Fibroblast of skin of back (primary cell): Measurements from ENCODE around the gene DLG4.
"Not testable (repeated sequence)": the region's sequence is repeated elsewhere in the genome, so short reads cannot be mapped to it uniquely, and the experiment has no call there.

Experiments used
- DNase-seq: peaks from one replicate; pipeline ENCODE4 v3.0.0-alpha.2; 2013

The DLG4 gene

GRCh38 chr17:7249214-7249613 lies 29.6 kb upstream of the DLG4 start:
- no peak for DNase-seq

- DNase-seq = no peak
Measured at GRCh38 chr17:7248796-7249195, 29.2 kb upstream of the DLG4 start.

GRCh38 chr17:7246779-7247178 lies 27.1 kb upstream of the DLG4 start:
- DNase-seq = no peak

DNA sequence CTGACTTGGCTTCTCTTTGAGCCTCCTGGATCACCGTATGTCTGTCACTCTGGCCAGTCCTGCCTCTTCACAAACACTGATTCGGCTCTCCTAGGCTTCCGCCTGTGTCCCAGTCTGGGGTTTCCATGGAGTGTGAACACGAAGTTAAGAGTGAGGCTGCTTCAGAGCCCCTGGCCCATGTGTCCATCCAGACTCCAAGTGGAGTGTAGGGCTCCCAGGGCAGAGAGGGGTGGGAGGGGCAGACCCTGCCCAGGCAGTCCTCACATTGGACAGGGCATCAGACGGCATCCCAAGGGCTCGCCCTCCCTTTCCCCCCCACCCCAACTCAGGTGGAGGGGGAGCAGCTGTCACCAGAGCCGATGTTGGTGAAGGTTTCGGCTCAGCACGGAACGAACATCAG lies 24.2 kb upstream of the DLG4 start:
- not testable (repeated sequence) for DNase-seq

- no peak for DNase-seq
Measured at GRCh38 chr17:7243453-7243729, 23.8 kb upstream of the DLG4 start.

DNA sequence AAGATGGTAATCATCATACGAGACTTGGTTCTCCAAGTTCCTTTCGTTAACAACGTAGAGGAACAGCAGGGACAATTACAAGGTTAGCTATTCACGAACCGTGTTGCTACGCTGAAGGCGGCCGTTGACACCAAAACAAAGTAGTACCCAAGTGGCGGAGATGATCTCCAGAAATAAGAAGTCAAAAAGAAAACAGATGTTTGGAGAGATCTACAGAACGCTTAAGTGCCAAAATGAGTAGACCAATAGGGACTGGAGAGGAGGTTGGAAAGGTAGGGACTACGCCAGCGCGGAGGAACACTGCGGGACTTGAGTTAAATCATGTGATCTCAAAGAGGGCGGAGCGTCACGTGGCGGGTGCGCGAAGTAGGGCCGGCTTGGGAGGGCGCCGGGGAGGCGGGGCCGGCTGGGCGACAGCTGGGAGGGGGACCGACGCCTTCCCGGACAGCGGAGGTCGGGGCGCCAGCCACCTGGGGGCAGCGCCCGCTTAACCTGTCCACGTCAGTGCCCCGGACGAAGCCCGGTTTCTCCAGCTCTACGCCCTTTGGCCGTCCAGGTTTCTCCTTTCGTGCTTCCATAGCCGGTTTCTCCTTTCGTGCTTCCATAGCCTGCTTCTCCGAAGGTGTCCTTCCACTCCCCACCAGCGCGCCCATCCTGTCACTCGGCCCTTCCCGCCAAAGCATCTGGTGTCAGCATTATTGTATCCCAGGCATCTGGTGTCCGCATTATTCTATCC lies 23.2 kb upstream of the DLG4 start:
- peak; percentile 95 for DNase-seq

DNA sequence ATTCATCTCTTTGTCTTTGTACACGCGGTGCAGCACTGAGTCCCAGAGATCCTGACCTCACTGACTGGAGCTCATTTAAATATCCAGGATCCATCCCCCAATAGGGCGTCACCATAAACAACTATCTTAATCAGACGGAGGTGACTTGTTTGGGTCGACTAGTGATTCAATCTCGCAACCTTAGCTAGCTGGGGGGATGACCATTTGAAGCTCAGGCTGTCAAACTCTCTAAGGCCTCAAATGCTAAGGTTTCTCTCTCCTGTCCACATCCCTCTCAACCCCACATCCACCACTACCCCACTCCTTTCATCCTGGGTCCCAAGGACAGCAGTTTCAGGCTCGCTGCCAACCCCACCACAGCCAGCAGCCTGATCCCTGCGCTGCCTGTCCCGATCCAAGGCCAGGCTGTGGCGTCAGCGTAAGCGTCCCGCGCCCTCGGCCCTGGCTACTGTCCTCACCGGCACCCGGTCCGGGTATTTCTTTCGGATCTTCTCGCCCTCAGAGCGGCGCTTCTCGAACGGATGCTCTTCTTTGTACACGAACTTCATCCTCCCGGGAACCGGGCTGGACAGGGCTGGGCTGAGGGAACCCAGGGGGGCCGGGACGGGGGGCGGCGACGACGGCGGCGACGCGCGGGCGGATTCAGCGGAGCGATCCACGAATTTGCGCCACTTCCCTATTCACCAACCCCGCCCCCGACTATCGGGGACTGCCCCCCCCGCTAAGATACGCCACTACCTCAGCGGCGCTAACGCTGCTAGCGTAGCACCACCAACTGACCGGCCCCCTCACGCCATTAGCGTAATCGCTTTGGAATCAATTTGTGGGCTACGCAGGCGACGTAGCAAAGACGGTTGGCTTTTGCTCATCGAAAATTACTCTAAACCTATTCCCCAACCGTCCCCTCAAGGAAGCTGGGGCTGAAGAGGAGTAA lies 22.4 kb upstream of the DLG4 start, which contains the start of gene GABARAP:
Gene GABARAP, minus strand, starts transcription at position 667 of the 934 bp plus-strand sequence. Its CDS starts 119 bp downstream, at position 548.
- DNase-seq = peak; percentile 90

DNA sequence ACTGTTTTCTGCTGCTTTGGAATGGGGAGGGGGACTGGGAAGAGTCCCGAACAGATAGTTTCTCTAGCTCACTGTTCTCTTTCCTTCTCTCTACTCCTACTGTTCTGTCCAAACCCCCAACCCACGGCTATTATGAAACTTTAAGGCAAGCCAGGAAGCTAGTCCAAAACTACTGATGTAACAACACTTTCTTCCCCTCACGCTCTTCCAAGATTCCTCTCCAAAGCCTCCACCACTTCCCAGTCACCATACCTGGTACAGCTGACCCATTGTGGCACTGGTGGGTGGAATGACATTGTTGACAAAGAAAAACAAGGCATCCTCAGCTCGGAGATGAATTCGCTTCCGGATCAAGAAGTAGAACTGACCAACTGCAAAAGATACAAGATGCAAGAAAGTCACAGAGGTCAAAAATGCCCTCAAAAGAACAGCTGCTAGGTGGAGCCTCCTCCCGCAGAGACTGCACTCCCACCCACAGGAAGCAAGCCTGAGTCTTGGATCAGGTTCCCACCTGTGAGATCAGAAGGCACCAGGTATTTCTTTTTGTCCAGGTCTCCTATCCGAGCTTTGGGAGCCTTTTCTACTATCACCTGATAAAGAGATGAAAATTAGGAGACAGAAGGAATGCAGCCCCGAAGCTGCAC lies 21.6 kb upstream of the DLG4 start:
- DNase-seq = no peak

- no peak for DNase-seq
Measured at GRCh38 chr17:7240375-7240774, 20.7 kb upstream of the DLG4 start.

DNA sequence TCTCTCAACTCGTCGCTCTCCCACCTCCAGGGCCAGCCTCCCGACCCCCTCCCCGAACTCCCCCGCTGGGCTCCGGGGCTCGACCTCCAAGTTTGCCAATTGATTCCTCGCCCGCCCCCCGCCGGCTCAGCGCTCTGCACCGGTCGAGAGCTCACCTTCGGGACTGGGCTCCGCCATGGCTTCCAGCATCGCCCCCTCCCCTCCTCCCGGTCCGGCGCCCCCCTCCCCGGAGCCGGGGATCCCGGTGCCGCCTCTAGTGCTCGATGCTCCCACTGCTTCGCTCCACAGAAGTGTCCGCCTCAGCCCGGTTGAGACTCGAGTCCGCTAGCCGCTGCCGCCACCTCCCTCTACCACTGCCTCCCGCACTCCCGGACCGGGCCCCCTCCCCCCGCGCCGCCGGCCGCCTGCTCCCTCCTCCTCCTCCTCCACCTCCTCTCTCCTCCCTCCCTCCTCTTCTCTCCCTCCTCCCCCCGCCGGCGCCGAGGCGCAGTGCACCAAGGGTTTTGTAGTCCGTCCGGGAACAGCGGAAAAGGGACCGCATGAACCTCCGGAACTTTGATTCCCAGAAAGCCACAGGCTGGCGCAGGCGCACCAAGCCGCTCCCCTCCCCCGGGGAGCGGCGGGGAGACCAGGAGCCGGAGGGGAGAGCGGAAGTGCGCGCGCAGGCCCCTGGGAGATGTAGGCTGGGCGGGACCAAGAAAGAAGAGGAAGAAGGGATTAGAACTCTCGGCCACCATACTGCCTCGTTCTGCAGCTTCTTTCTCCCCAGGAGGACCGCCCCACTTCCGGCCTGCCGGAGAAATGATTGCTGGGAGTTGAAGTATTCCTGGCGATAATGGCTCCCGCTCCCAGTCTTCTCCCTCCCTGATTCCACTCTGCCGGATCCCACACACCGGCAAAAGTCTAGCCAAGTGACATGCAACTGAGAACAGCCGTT lies 19.7 kb upstream of the DLG4 start, which contains the start of gene PHF23:
Gene PHF23, minus strand, starts transcription at position 367 of the 937 bp plus-strand sequence. Its CDS starts 178 bp downstream, at position 189.
- peak; percentile 100 for DNase-seq

DNA sequence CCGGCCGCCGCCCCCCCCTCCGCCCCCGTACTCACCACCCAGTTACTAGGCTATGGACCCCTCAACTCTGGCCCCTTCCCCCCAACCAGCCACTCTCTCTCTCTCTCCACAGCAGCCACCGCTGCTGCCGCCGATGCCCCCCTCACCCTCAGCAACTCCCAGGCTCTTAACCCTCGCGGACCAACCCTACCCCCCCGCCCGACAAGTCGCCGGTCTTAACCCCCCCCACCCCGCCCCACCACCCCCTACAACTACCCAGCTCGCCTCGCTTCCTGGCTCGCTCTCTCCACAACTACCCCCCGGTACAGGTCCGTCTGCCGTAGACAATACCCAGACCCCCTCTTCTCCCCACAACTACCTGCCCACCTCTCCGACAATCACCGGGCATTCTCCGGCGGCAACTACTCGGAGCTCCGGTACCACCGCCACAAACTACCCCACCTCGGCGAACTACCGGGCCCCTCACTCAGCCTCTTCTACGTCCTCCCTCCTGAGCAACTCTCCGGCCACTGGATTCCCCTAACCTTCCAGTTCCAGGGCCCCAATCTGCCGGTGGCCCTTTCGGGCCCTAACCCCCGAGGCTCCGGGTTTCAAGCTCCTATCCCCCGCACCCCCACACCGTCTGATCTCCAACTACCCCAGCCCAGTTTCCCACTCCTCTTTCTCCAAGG lies 18.9 kb upstream of the DLG4 start:
- peak; percentile 35 for DNase-seq

DNA sequence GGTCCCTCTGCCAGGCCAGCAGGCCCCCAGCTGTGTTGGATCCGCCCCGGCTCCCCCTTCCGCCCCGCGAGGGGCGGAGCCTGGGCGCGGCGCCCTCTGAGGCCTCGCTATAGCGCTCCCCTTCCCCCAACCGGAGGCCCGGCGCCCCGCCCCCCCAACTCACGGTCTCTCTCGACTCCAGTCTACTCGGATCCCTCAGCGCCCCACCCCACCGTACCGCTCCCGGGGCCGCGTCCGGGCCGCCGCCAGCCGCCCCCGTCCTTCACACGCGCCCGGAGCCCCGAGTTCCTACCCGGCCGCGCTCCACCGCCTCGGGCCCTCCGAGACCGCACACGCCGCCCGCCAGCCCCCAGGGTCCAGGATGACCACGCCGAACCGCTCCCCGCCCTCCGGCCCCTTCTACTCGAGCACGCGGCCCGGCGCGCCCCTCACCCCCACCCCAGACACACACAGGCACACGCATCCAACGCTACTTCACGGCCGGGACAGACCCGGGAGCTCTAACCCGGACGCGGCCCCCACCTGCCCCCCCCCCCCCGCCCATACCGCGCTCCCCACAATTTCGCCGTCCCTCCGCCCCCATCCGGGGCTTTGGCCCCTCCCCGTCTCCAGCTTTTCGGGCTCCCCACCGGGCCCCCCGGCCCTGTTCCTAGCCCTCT lies 18.3 kb upstream of the DLG4 start:
- peak; percentile 76 for DNase-seq

DNA sequence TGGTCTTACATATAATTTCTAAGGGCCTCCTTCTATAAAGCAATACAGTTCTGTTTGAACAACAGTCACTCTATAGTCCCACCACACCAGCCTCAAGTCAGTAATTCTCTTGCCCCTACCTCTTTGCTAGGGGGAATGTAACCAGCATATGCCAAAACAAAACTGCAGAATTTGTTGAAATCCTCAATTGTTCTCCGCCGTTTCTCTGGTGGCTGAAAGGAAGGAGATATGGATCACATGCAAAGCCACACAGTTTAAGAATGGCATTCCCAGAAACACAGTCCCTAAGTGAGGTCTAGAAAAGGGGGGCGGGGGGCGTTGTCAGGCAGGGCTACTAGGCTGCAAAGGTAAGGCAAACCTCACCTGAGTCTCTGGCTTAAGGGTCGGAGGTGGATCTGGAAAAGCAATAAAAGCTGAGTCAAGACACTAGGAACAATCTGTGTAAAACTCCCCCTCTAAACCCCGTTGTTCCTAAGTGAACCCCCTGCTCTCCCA lies 17.7 kb upstream of the DLG4 start:
- no peak for DNase-seq

DNA sequence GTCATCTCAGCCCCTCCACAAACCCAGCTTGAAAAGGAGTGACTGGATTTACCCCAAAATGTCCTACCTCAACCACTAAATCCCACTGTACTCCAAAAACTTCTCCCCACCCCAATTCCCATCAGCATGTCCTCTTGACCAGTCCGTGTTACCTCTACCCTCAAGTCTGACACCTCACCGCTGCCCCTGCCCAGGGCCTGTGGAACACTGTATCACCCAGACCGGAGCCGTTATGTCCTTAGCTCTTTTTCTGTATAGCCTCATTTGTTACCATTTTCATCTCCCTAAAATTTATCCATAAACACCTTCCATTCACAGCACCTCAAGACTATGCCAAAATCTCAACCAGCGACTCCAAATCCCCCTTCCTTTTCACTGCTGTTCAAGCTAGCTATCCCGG lies 17.2 kb upstream of the DLG4 start:
- DNase-seq = no peak

- no peak for DNase-seq
Measured at GRCh38 chr17:7235693-7236665, 16.3 kb upstream of the DLG4 start.

GRCh38 chr17:7234083-7234951 lies 14.7 kb upstream of the DLG4 start, which contains the start of gene DVL2:
Gene DVL2 (minus strand): TSS chr17:7234517. CDS start chr17:7234262, 255 bp downstream.
- peak; percentile 93 for DNase-seq

- DNase-seq = peak; percentile 46
Measured at GRCh38 chr17:7233701-7234082, 14.1 kb upstream of the DLG4 start.

- no peak for DNase-seq
Measured at GRCh38 chr17:7232114-7232513, 12.5 kb upstream of the DLG4 start.
